A549 treated with GW870086 at 1 μM for 4 hours (cell line): Measurements from ENCODE around the gene BLTP1. TPM values are rescaled to one million over a fixed set of nuclear protein-coding genes. Genes with fewer than 3 reads are reported as not detected.

ENCODE experiments used
- total RNA-seq: library from RNA; stranded (reverse); fragments of 200-300 nt; extraction: Qiagen RNA extraction; gene quantifications from 5 replicates; pipeline ENCODE4 v1.2.3, GENCODE V29; 2022; ENCODE audit warnings: low read depth

Gene BLTP1, protein sequence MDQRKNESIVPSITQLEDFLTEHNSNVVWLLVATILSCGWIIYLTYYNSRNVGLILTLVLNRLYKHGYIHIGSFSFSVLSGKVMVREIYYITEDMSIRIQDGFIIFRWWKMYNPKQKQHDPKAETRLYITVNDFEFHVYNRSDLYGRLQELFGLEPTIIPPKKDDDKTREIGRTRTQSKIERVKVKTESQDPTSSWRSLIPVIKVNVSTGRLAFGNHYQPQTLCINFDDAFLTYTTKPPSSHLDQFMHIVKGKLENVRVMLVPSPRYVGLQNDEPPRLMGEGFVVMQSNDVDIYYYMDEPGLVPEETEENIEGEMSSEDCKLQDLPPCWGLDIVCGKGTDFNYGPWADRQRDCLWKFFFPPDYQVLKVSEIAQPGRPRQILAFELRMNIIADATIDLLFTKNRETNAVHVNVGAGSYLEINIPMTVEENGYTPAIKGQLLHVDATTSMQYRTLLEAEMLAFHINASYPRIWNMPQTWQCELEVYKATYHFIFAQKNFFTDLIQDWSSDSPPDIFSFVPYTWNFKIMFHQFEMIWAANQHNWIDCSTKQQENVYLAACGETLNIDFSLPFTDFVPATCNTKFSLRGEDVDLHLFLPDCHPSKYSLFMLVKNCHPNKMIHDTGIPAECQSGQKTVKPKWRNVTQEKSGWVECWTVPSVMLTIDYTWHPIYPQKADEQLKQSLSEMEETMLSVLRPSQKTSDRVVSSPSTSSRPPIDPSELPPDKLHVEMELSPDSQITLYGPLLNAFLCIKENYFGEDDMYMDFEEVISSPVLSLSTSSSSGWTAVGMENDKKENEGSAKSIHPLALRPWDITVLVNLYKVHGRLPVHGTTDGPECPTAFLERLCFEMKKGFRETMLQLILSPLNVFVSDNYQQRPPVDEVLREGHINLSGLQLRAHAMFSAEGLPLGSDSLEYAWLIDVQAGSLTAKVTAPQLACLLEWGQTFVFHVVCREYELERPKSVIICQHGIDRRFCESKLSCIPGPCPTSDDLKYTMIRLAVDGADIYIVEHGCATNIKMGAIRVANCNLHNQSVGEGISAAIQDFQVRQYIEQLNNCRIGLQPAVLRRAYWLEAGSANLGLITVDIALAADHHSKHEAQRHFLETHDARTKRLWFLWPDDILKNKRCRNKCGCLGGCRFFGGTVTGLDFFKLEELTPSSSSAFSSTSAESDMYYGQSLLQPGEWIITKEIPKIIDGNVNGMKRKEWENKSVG (N-terminal part only)
- total RNA-seq: 5.0 to 9.1 TPM (median 8.7 TPM) in 5 replicates

DNA sequence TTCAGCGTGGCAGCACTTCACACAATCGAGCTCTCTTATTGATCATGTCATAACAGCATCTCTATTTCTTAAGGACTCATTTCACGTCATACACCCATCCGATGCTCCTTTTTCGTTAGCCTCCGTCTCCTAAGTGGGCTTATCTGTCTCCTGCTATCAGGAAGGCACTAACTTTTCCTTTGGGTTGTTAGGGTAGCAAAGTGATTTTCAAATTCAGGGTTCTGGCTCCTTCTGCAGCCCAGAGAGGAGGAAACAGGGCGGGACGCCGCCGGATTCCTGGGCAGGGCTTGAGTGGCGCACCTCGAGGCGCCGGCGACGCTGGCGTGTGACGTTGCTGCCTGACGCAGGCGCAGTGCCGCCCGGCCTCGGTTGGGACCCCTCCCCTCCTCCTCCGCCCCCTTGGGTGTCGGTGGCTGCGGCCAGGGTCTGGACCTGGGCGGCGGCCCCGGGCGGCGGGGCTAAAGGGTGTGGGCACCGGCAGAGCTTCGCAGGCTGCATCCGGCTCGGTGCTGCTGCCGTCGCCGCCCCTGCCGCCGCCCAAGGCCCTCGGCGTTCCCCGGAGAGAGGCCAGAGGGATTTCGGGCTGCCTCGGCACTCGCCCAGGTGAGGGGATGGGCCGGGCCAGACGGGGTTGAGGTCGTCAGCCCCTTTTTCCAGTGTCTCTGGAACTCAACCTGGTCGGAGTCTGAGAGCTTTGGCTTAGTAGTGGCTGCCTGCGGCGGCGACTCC, at the start of gene BLTP1:
Gene BLTP1 (plus strand): TSS at position 350 of the 729 bp plus-strand sequence. CDS start 18,317 bp downstream, outside the sequence.

Other genes starting within 250 kb of the BLTP1 start
- 0.05 to 0.11 TPM (median 0.06 TPM) in 4 of 5 replicates, not detected in the other for gene TRPC3, start 200.3 kb upstream of the BLTP1 start, total RNA-seq
- gene ADAD1, start 226.7 kb downstream of the BLTP1 start, total RNA-seq: not detected in 5 replicates